Hematopoietic multipotent progenitor cell treated with erythropoietin and hydrocortisone succinate and interleukin-3 and kit ligand, for 4 days (in vitro differentiated cells): ENCODE measurements around the gene FAM117B.
A peak's percentile ranks its signal among the peaks of the same experiment; 100 is the strongest.
"Not testable (repeated sequence)": the region's sequence is repeated elsewhere in the genome, so short reads cannot be mapped to it uniquely, and the experiment has no call there.

ENCODE experiments used
- DNase-seq: peaks from one replicate; pipeline ENCODE4 v3.0.0-alpha.2; 2015

FAM117B gene

DNA sequence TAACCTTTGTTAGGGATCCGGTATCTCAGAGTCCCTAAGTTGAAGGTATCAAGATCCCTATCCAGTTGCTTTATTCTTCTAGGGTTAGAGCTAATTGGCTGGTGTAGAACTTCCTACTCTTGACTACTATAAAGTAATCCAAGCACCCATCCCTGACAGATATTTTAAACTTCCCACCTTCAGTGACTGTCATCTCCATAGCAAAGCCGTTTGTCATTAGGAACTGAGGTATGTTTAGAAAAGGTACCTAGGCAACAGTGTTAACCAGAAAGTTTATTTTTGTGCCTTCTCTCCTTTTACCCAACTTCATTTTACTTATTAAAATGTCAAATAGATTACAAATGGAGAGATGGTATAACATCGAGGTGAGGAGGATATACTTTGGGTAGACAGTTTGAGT is 4.5 kb downstream of the FAM117B start:
- DNase-seq, result no peak

- no peak for DNase-seq
Observed at GRCh38 chr2:202642567-202642966, 7.8 kb downstream of the FAM117B start.

- DNase-seq, result peak; percentile 14
Observed at GRCh38 chr2:202643012-202643858, 8.5 kb downstream of the FAM117B start.

DNA sequence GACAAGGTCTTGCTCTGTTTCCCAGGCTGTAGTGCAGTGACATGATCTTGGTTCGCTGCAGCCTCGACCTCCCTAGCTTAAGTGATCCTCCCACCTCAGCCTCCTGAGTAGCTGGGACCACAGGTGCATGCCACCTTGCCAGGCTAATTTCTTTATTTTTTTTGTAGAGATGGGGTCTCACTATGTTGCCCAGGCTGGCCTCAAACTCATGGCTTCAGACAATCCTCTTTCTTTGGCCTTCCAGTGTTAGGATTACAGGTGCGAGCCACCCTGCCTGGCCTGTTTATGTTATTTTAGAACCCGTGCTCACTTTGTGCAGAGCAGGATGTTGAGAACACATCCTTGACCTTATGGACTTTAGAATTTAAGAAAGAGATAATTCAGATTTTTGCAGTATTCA is 17.4 kb downstream of the FAM117B start:
- DNase-seq, result no peak

- no peak for DNase-seq
Observed at GRCh38 chr2:202653890-202654289, 19.1 kb downstream of the FAM117B start.

- DNase-seq, result no peak
Observed at GRCh38 chr2:202657876-202658275, 23.1 kb downstream of the FAM117B start.

DNA sequence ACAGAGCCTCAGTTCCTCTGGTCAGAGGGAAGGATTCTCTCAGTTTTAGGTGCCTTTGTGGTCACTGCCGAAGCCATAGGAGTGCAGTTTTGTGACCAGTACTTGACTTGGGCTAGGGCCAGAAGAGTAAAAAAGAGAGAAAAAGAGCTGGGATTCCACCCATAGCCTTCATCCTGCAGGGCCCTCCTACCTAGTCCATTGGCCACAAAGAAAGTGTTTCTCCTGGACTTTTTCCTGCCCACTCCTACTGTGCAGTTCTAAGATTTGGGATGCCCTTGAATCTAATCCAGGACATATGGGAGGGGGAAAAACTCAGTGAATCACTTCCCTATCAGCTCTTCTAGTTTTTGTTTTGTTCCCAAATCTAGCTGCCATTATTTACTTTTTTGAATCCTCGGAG is 26.0 kb downstream of the FAM117B start:
- DNase-seq, result no peak

GRCh38 chr2:202669841-202670240 is 35.1 kb downstream of the FAM117B start:
- DNase-seq, result peak; percentile 21

GRCh38 chr2:202671317-202672035 is 36.7 kb downstream of the FAM117B start:
- no peak for DNase-seq

DNA sequence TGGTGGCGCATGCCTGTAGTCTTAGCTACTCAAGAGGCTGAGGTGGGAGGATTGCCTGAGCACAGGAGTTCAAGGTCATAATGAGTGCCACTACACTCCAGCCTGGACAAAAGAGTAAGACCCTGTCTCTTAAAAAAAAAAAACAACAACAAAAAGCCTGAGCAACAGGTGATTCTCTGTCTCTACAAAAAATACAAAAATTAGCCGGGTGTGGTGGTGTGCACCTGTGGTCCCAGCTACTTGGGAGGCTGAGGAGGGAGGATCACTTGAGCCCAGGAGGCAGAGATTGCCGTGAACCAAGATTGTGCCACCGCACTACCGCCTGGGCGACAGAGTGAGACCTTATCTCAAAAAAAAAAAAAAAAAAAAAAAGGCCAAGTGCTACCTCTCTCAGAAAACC is 40.3 kb downstream of the FAM117B start:
- DNase-seq, result not testable (repeated sequence)

- peak; percentile 49 for DNase-seq
Observed at GRCh38 chr2:202679980-202680379, 45.2 kb downstream of the FAM117B start.

- no peak for DNase-seq
Observed at GRCh38 chr2:202680512-202680911, 45.7 kb downstream of the FAM117B start.

DNA sequence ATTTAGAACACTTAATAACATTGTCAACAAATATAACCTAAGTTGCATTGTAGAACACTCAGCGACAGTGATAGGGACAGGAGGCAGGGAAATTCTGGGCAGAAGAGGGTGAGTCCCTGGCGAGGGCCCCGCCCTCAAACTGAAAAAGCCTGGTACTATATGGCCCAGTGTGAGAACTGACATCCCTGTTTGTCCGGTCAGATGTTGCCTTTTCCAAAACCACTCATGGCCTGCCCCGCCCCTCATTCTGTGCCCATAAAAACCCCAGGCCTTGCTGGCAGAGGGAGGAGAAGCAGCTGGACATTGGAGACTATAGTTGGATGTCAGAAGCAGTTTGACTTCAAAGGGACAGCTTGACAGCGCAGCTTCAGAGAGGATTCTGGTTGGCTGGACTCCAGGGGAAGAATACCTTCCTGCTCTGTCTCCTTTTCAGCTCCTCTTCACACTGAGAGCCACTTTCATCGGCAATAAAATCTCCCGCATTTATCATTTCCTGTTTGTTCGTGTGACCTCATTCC is 47.0 kb downstream of the FAM117B start:
- no peak for DNase-seq

DNA sequence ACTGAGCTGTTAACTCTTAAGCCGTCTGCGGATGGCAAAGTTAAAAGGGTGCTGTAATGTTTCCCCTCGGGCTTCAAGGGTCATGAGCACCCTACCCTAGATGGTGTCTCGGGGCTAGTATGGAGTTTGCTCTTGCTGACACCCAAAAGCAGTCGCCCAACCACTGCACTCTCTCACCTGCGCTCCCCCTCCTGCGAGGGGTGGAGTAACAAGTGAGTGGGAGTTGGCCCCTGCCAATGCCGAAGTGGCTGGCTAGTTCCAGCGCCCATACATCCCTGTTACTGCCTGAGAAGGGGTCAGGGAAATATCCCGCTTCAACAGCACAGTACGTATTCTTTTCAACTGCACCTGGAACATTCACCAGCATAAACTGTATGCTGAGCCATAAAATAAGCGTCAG is 47.5 kb downstream of the FAM117B start:
- no peak for DNase-seq

- no peak for DNase-seq
Observed at GRCh38 chr2:202687276-202687675, 52.5 kb downstream of the FAM117B start.

- DNase-seq, result no peak
Observed at GRCh38 chr2:202689459-202689858, 54.7 kb downstream of the FAM117B start.

- no peak for DNase-seq
Observed at GRCh38 chr2:202689898-202690297, 55.1 kb downstream of the FAM117B start.

DNA sequence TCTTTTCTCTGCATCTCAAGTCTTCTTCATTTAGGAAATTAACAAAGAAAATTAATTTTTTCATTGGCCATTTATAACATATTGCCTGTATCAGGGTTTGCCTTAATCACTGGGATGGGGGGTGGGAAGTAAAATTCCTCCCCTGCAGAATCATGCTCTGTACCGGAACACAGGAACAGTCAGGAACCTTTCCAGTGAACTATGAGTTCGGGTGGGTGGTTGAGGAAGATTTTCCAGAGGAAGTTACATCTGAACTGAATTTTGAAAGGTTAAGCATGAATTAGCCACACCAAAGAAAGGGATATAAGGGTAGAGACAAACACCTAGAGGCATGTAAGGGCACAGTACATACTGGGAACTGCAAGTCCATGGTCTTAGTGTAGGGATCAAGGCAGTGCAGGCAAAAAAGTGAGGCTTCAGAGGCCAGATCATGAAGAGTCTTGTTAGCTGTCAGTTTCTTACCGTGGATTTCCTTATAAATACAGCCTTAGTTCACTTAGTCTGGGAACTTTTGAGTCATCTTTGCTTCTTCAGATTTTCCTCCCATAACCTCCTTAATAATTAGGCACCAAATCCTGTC is 55.6 kb downstream of the FAM117B start:
- no peak for DNase-seq

DNA sequence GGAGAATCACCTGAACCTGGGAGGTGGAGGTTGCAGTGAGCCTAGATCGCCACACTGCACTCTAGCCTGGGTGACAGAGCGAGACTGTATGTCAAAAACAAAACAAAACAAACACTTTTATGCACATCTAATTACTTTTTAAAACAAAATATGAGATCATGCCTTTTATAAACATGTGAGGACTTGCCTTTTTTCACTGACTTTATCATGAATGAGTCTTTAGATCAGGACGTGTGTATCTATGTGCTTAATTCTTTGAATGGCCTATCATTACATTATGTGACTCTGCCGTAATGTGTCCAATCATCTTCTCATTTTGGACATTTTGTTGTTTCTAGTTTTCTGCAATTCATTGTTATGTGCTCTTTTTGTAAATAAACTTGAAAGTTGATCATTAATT is 58.7 kb downstream of the FAM117B start:
- DNase-seq, result no peak

DNA sequence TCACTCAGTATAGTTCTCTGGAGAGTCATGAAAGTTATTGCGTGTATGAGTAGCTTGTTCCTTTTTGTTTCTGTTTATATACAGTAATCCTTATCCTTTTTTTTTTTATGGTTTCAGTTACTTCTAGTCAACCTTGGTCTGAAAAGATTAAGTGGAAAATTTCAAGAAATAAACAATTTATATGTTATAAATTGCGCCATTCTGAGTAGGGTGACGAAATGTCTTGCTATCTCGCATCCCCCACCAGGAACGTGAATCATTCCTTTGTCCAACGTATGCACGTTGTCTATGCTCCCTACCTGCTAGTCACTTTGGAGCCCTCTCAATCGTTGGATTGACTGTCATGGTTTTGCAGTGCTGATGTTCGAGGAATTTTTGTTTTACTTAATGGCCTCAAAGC is 60.4 kb downstream of the FAM117B start:
- no peak for DNase-seq

GRCh38 chr2:202700075-202700901 is 65.5 kb downstream of the FAM117B start:
- DNase-seq, result no peak

DNA sequence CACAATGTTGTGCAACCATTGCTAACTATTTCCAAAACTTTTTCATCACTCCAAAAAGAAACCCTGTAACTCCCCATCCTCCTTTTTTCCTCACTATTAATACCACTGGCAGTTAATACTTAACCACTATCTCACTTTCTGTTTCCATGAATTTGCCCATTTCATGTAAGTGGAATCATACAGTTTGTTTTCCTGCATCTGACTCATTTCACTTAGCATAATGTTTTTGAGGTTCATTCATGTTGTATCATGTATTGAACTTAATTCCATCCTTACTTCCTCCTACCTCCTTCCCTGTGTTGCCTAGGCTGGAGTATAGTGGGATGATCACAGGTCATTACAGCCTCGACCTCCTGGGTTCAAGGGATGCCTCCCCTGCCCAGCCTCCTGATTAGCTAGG is 68.3 kb downstream of the FAM117B start:
- DNase-seq, result no peak

DNA sequence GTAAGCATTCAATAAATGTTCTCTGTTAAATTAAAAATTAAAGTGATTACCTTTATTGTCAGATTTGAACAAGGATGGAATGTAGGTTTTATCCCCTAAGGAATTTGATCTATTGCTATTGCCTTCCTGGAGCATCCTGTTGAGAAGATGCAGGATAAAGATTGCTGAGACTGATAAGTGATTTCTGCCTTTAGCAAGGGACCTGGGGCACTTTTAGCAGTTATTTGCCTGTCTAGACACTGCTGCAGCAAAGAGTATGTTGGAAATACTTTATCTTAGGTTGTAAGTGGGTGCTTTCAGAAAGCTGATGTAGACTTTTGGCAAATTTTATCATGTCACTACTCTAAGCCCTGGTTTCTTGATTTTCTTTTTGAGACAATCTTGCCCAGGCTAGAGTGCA is 69.5 kb downstream of the FAM117B start:
- no peak for DNase-seq
